Measurements from ENCODE around the gene AGPAT4. TPM values are rescaled to one million over a fixed set of nuclear protein-coding genes. Genes with fewer than 3 reads are reported as not detected.

Gene AGPAT4
- total RNA-seq, 1 experiment from 2014 or later = 22.0 TPM

DNA sequence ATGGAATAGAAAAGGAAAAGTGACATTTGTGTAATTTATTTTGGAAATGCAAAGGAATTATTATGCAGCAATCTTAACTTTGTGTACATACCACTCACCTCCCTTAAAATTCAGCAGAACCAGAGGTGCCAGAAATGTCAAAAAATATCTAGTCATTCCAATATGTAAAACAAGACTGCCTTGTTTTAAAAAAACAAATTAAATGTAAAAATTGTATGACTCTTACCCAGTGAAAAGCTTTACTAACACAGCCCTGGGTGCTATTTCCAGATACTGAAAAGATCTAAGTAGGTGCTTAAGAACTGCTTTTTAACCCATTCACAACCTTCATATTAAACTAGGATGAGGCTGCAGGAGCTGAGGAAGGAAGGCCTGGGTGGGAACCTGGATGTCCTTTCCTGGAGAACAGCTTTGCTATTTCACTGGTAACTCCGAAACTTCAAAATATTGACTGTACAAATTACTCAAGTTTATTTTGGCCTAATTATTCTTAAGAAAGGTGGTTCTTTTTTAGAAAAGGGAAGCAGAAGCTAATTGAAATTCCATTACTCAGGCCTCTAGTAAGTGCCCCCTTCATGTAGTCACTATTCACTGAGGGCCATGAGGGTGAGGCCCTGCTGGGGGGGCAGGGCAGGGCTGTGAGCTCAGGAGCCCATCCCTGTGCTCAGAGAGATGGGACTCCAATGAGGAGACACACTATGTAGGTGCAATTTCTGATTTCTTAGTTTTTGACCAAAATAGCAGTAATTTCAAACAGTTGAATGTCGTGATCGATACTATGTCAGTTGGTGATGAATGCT, 142.7 kb downstream of the AGPAT4 start:
- H3K4me1 ChIP-seq (ENCODE audit: insufficient read depth, low read length) = no peaks in the 10 kb centered on the region
- H3K4me3 Mint-ChIP-seq = no peak overlapping the region
- H2BK12ac ChIP-seq (ENCODE audit: insufficient read length, low read depth, low read length) = no peak overlapping the region
- H3K4me1 Mint-ChIP-seq = peaks cover 0 to 2% of the 10 kb centered on the region in 2 experiments; a peak in 2 of 4 replicates
- no peak for DNase-seq
- H3K79me1 ChIP-seq (ENCODE audit: insufficient read depth, low read depth, low read length, poor library complexity, severe bottlenecking) = no peaks in the 10 kb centered on the region
- no peaks in the 10 kb centered on the region for H3K27me3 ChIP-seq (ENCODE audit: insufficient read depth, low read length)
- H4K20me1 ChIP-seq (ENCODE audit: control insufficient read depth, insufficient read depth, insufficient read length) = no peaks in the 10 kb centered on the region
- no CpG with 5 or more reads among the region's 3 CpGs for WGBS (ENCODE audit: extremely low coverage, insufficient read length, low lambda C conversion rate)
- H3K4ac ChIP-seq (ENCODE audit: low read depth, low read length) = no peak overlapping the region
- peaks cover 33 to 40% of the 10 kb centered on the region in 2 experiments for H3K9me3 Mint-ChIP-seq
- H3K27ac Mint-ChIP-seq = no peak overlapping the region
- H4K8ac ChIP-seq (replicated peaks; ENCODE audit: insufficient read length, low read depth, low read length) = no peak overlapping the region
- no peak overlapping the region for H3K56ac ChIP-seq (ENCODE audit: insufficient read length, low read depth, low read length)
- no peak overlapping the region for H3K9ac ChIP-seq (ENCODE audit: extremely low read depth, insufficient read length, low read length)
- H2BK5ac ChIP-seq (ENCODE audit: insufficient read length, low read length) = no peak overlapping the region
- no peaks in the 10 kb centered on the region for H3K23me2 ChIP-seq (ENCODE audit: insufficient read length, low read depth, low read length, poor library complexity, severe bottlenecking)
- H3K18ac ChIP-seq (ENCODE audit: insufficient read length, low read depth, low read length) = no peak overlapping the region
- no peak overlapping the region for H4K91ac ChIP-seq (ENCODE audit: insufficient read length, low read depth, low read length)
- no peak overlapping the region for H4K5ac ChIP-seq (ENCODE audit: insufficient read length, low read depth, low read length)
- peaks cover 53 to 91% (median 78%) of the 10 kb centered on the region in 3 experiments for H3K36me3 Mint-ChIP-seq (ENCODE audit: insufficient read depth in 1 of 3, low read depth in 3 of 3)
- no peak overlapping the region for H2AK5ac ChIP-seq (ENCODE audit: insufficient read length, low read length)
- H3K79me2 ChIP-seq (ENCODE audit: insufficient read depth, low read length) = no peaks in the 10 kb centered on the region
- no peak overlapping the region for H3K27ac ChIP-seq (ENCODE audit: insufficient read length, low read depth, low read length)
- no peak overlapping the region for H3K23ac ChIP-seq (ENCODE audit: insufficient read length, low read depth, low read length)
- TF ChIP-seq, protein P1, sequence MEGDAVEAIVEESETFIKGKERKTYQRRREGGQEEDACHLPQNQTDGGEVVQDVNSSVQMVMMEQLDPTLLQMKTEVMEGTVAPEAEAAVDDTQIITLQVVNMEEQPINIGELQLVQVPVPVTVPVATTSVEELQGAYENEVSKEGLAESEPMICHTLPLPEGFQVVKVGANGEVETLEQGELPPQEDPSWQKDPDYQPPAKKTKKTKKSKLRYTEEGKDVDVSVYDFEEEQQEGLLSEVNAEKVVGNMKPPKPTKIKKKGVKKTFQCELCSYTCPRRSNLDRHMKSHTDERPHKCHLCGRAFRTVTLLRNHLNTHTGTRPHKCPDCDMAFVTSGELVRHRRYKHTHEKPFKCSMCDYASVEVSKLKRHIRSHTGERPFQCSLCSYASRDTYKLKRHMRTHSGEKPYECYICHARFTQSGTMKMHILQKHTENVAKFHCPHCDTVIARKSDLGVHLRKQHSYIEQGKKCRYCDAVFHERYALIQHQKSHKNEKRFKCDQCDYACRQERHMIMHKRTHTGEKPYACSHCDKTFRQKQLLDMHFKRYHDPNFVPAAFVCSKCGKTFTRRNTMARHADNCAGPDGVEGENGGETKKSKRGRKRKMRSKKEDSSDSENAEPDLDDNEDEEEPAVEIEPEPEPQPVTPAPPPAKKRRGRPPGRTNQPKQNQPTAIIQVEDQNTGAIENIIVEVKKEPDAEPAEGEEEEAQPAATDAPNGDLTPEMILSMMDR (conservative IDR thresholded peaks at IDR 0.05) = no peak
- no peak overlapping the region for H2AFZ ChIP-seq (ENCODE audit: low read length)
- no peak overlapping the region for H2BK15ac ChIP-seq (ENCODE audit: low read depth, low read length)
- no peak overlapping the region for H3T11ph ChIP-seq (ENCODE audit: low read length)
- H3K27me3 Mint-ChIP-seq (ENCODE audit: low read depth) = no peaks in the 10 kb centered on the region; the same call in none of the 2 replicates
- no peak overlapping the region for H3K4me2 ChIP-seq (ENCODE audit: insufficient read depth, insufficient read length, low read length)
- H2BK20ac ChIP-seq (ENCODE audit: low read depth, low read length, poor library complexity, severe bottlenecking) = no peak overlapping the region
- H2BK120ac ChIP-seq (ENCODE audit: low read depth, low read length, poor library complexity, severe bottlenecking) = no peak overlapping the region
- no peaks in the 10 kb centered on the region for H3K9me3 ChIP-seq (ENCODE audit: control insufficient read depth, low read depth, low read length)
- no peak overlapping the region for H3K14ac ChIP-seq (ENCODE audit: insufficient read depth, low read length)
